SK-N-SH (cell line): ENCODE measurements around the gene TRMU.

ENCODE experiments used
- CTCF ChIP-seq: fragments of 200-600 bp; sonication (generic); IDR thresholded peaks from 2 replicates; pipeline ENCODE4 v1.6.1; 2017; ENCODE audit warnings: antibody characterized with exemption, mild to moderate bottlenecking, moderate library complexity
- FOSL2 ChIP-seq: IDR thresholded peaks from 2 replicates; pipeline ENCODE4 v1.4.0; 2012; ENCODE audit warnings: low read depth, mild to moderate bottlenecking, moderate library complexity, borderline replicate concordance
- FOXJ3 ChIP-seq: sonication (generic); formaldehyde crosslinking; IDR thresholded peaks from 2 replicates; pipeline ENCODE4 v1.5.1; 2020; ENCODE audit warnings: mild to moderate bottlenecking, missing genetic modification reagents
- REST ChIP-seq: IDR thresholded peaks from 2 replicates; pipeline ENCODE4 v1.6.1; 2012; ENCODE audit warnings: mild to moderate bottlenecking, low read depth, low read length, moderate library complexity

GRCh38 chr22:46405901-46406300, 70.4 kb downstream of the TRMU start:
- TF ChIP-seq CTCF (no peak), REST (no peak), FOXJ3 (CRISPR knock-in tag) (no peak), FOSL2 (no peak)
